ENCODE results near the gene PSPH. TPM values are rescaled to one million over a fixed set of nuclear protein-coding genes. Genes with fewer than 3 reads are reported as not detected.
"Not testable (repeated sequence)": the region's sequence is repeated elsewhere in the genome, so short reads cannot be mapped to it uniquely, and the experiment has no call there.

The PSPH gene
- total RNA-seq, 1 donor from 2014 or later: 9.0 TPM

DNA sequence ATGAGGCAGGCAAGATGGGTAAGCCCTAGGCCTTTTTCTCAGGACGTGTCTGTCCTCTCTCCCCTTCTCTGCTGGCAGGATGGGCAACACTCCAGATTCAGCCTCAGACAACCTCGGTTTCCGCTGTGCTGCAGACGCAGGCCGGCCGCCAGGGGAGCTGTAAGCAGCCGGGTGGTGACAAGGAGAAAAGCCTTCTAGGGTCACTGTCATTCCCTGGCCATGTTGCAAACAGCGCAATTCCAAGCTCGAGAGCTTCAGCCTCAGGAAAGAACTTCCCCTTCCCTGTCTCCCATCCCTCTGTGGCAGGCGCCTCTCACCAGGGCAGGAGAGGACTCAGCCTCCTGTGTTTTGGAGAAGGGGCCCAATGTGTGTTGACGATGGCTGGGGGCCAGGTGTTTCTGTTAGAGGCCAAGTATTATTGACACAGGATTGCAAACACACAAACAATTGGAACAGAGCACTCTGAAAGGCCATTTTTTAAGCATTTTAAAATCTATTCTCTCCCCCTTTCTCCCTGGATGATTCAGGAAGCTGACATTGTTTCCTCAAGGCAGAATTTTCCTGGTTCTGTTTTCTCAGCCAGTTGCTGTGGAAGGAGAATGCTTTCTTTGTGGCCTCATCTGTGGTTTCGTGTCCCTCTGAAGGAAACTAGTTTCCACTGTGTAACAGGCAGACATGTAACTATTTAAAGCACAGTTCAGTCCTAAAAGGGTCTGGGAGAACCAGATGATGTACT is 28.4 kb upstream of the PSPH start:
- CTCF ChIA-PET: no interaction called here
- Mint-ChIP-seq H3K4me1 (no peaks in the 10 kb centered on the region), H3K9me3 (no peaks in the 10 kb centered on the region), H3K27ac (no peak overlapping the region), H3K27me3 (no peaks in the 10 kb centered on the region), H3K36me3 (ENCODE audit: low read depth) (peaks cover 47% of the 10 kb centered on the region), H3K4me3 (no peak overlapping the region)
- POLR2A ChIA-PET: interaction anchor here (0.7 kb wide), 1 partner anchor 438 kb away, joined by 4 read pairs; no protein-coding TSS in a partner anchor
- intact Hi-C loops (cut with micrococcal nuclease): loop anchor here (10.0 kb wide), 1 partner anchor 645 kb away; no protein-coding TSS in a partner anchor
- TF ChIP-seq, protein P1, sequence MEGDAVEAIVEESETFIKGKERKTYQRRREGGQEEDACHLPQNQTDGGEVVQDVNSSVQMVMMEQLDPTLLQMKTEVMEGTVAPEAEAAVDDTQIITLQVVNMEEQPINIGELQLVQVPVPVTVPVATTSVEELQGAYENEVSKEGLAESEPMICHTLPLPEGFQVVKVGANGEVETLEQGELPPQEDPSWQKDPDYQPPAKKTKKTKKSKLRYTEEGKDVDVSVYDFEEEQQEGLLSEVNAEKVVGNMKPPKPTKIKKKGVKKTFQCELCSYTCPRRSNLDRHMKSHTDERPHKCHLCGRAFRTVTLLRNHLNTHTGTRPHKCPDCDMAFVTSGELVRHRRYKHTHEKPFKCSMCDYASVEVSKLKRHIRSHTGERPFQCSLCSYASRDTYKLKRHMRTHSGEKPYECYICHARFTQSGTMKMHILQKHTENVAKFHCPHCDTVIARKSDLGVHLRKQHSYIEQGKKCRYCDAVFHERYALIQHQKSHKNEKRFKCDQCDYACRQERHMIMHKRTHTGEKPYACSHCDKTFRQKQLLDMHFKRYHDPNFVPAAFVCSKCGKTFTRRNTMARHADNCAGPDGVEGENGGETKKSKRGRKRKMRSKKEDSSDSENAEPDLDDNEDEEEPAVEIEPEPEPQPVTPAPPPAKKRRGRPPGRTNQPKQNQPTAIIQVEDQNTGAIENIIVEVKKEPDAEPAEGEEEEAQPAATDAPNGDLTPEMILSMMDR (IDR thresholded peaks at IDR 0.05): no peak
- no peak for DNase-seq
- no peak for ATAC-seq (ENCODE audit: low read depth)

DNA sequence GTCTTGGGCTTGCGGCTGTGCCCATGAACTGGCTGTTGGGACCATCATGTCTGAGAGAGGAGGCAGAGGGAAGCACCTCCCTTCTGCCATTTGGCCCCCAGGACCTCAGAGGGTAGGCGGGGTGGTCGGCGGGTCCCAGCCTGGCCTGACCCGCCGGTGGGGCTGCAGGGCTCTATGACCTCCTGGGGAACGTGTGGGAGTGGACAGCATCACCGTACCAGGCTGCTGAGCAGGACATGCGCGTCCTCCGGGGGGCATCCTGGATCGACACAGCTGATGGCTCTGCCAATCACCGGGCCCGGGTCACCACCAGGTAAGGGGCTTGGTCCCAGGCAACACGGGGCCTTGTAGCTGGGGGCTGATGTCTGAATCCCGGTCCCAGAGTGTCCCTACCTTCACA is 27.0 kb upstream of the PSPH start:
- POLR2A ChIA-PET: no interaction called here
- H3K27ac Mint-ChIP-seq: no peak overlapping the region

DNA sequence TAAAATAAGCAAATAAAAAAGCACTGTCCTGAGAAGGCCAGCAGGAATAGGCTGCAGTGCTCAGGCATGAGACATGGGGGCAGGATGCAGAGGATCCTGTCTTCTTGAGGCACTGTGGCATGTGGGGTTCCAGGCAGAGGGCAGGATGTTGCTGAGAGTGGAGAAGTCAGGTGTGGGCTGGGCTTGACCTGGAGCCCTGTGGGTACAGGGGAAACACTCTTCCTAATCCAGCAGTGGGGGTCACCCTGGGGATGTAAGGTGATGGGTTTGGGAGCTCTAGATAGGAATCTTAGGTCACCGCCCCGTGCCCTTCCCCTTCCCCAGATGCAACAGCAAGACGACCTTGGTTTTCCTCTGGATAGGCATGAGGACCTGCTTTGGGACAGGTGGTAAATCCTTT is 26.4 kb upstream of the PSPH start:
- Mint-ChIP-seq H3K27ac (no peak overlapping the region), H3K9me3 (no peaks in the 10 kb centered on the region), H3K27me3 (no peaks in the 10 kb centered on the region), H3K36me3 (ENCODE audit: low read depth) (peaks cover 52% of the 10 kb centered on the region), H3K4me3 (no peak overlapping the region), H3K4me1 (peaks cover 4% of the 10 kb centered on the region)
- DNase-seq: no peak
- TF ChIP-seq, protein P1 (IDR thresholded peaks at IDR 0.05): no peak
- intact Hi-C loops (cut with micrococcal nuclease): loop anchor here (10.0 kb wide), 1 partner anchor 643 kb away; no protein-coding TSS in a partner anchor
- no peak for ATAC-seq (ENCODE audit: low read depth)
- ChIA-PET CTCF (no interaction called here), POLR2A (no interaction called here)

More for the DNA sequence above, 27.0 kb upstream of the PSPH start:
- Mint-ChIP-seq H3K27me3 (no peaks in the 10 kb centered on the region), H3K4me1 (peaks cover 4% of the 10 kb centered on the region), H3K9me3 (no peaks in the 10 kb centered on the region), H3K36me3 (ENCODE audit: low read depth) (peaks cover 47% of the 10 kb centered on the region), H3K4me3 (no peak overlapping the region)
- TF ChIP-seq, protein P1 (IDR thresholded peaks at IDR 0.05): no peak
- no peak for ATAC-seq (ENCODE audit: low read depth)
- CTCF ChIA-PET: no interaction called here
- DNase-seq: no peak
- intact Hi-C loops (cut with micrococcal nuclease): loop anchor here (10.0 kb wide), 1 partner anchor 643 kb away; no protein-coding TSS in a partner anchor

DNA sequence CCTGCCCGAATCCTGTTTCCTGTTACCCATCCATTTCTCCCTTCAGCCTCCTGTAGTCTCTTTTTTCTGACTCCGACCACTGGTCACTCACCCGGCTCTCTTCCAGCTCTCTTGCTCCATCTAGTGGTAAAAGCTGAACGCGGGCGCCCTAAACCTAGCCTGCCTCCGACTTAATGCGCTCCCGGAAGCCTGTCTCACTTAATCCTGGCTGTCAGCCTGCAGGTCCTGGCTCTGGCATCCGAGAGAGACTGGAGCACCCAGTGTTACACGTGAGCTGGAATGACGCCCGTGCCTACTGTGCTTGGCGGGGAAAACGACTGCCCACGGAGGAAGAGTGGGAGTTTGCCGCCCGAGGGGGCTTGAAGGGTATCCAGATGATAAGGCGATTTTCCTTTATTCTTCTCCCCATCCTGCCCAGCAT is 23.1 kb upstream of the PSPH start:
- Mint-ChIP-seq H3K4me3 (no peak overlapping the region), H3K36me3 (ENCODE audit: low read depth) (peaks cover 48% of the 10 kb centered on the region), H3K9me3 (no peaks in the 10 kb centered on the region), H3K4me1 (peaks cover 4% of the 10 kb centered on the region), H3K27ac (no peak overlapping the region), H3K27me3 (no peaks in the 10 kb centered on the region)
- CTCF ChIA-PET: interaction anchor here (0.6 to 4.2 kb wide), 16 partner anchors 9 to 797 kb away, joined by 3 to 53 read pairs (median 4); partner anchors contain the start of genes CHCHD2 and SUMF2
- DNase-seq (peak; percentile 64), ATAC-seq (ENCODE audit: low read depth) (peak; percentile 94)
- POLR2A ChIA-PET: interaction anchor here (0.6 to 1.5 kb wide), 4 partner anchors 23 to 500 kb away, joined by 3 to 5 read pairs (median 4); partner anchors contain the start of genes CCT6A and PSPH
- TF ChIP-seq, protein P1 (IDR thresholded peaks at IDR 0.05): no peak
- intact Hi-C loops (cut with micrococcal nuclease): loop anchor here (1.0 to 10.0 kb wide), 5 partner anchors 10 to 794 kb away; partner anchors contain the start of gene SUMF2

DNA sequence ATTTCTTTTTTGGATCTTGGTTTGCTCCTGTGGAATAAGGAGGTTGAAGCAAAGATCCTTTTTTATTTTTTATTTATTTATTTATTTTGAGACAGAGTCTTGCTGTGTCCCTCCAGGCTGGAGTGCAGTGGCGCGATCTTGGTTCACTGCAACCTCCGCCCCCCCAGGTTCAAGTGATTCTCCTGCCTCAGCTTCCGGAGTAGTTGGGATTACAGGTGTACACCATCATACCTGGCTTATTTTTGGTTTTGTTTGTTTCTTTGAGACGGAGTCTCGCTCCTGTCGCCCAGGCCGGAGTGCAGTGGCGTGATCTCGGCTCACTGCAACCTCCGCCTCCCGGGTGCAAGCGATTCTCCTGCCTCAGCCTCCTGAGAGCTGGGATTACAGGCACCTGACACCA is 15.1 kb upstream of the PSPH start:
- H3K9me3 Mint-ChIP-seq; H3K27me3 Mint-ChIP-seq; H3K27ac Mint-ChIP-seq; POLR2A ChIA-PET; ATAC-seq (ENCODE audit: low read depth); DNase-seq; H3K4me3 Mint-ChIP-seq: not testable (repeated sequence)
- peaks cover 29% of the 10 kb centered on the region for H3K4me1 Mint-ChIP-seq
- H3K36me3 Mint-ChIP-seq (ENCODE audit: low read depth): peaks cover 53% of the 10 kb centered on the region
- CTCF ChIA-PET: interaction anchor here (2.4 to 4.3 kb wide), 2 partner anchors 8 to 59 kb away, joined by 5 to 25 read pairs; no protein-coding TSS in a partner anchor
- intact Hi-C loops (cut with micrococcal nuclease): loop anchor here (10.0 kb wide), 1 partner anchor 502 kb away; no protein-coding TSS in a partner anchor

All from activated B cell treated with CpG ODN at 0.5 μM for 24 hours (primary cell).